ENCODE data around the gene SC5D. TPM values are rescaled to one million over a fixed set of nuclear protein-coding genes. Genes with fewer than 3 reads are reported as not detected.

SC5D gene
- total and polyA plus RNA-seq, 9 donors, result 14.0 to 59.7 (median 24.7) TPM

GRCh38 chr11:121318848-121319834 is 26.6 kb downstream of the SC5D start:
- H3K9me3 ChIP-seq, result no peaks in the 10 kb centered on the region
- WGBS, 3 donors, result 24 to 26% (median 26%) methylated on average over 7 of the region's 7 CpGs
- H3K4me3 ChIP-seq, result no peak overlapping the region
- H3K36me3 ChIP-seq, result no peaks in the 10 kb centered on the region
- intact Hi-C loops (cut with DNase I), result loop anchor here in 2 of 4 donors (2.0 to 5.0 kb wide), 2 partner anchors 216 to 273 kb away; no protein-coding TSS in a partner anchor
- no peak overlapping the region for H3K27ac ChIP-seq
- TF ChIP-seq POLR2A (IDR thresholded peaks at IDR 0.05), result no peak
- TF ChIP-seq CTCF (IDR thresholded peaks at IDR 0.05), result peak; percentile 34 to 68 (median 53)
- peak in 2 of 5 donors; percentile 22 to 27 for DNase-seq
- no peaks in the 10 kb centered on the region for H3K27me3 ChIP-seq
- H3K4me1 ChIP-seq (ENCODE audit: insufficient read depth), result no peaks in the 10 kb centered on the region

DNA sequence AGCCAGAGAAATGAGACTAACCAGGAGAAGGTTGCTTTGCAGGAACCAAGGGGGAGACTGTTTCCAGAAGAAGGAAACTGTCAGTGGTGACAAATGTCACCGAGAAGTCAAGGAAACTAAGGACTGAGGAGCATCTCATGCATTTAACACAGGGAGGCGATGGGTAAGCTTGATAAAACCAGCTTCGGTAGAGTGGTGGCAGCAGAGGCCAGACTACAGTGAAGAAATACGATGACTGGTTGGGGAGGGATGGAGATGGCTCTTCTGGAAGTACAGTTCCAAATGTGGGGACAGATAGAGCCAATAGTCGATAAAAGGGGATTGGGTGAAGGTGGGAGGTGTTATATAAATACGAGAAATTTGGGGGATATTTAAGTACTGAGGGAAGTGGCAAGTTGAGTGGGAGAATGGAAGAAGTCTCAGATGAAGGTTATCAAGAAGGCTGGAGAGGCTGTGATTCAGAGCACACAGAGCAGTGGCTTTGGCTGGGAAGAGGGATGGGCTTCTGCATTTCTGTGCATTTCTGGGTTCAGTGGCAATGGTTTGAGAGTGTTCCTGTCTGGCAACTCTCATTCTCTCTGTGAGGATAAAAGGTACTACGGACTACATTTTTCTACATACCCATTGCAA is 29.2 kb downstream of the SC5D start:
- DNase-seq, result peak in 1 of 5 donors; percentile 43
- H3K27me3 ChIP-seq, result no peaks in the 10 kb centered on the region
- WGBS, 3 donors, result 39 to 45% (median 44%) methylated on average over 7 of the region's 7 CpGs
- H3K4me1 ChIP-seq (ENCODE audit: insufficient read depth), result no peaks in the 10 kb centered on the region
- H3K9me3 ChIP-seq, result no peaks in the 10 kb centered on the region
- no peak overlapping the region for H3K27ac ChIP-seq
- intact Hi-C loops (cut with DNase I), result loop anchor here (2.0 to 10.0 kb wide), 5 partner anchors 123 to 271 kb away; no protein-coding TSS in a partner anchor
- H3K36me3 ChIP-seq, result no peaks in the 10 kb centered on the region
- H3K4me3 ChIP-seq, result no peak overlapping the region
- TF ChIP-seq EP300 (IDR thresholded peaks at IDR 0.05), result no peak
- peak in 2 of 3 donors; percentile 20 to 43 for TF ChIP-seq CTCF (IDR thresholded peaks at IDR 0.05)
- TF ChIP-seq POLR2A (IDR thresholded peaks at IDR 0.05), result no peak

GRCh38 chr11:121323046-121323607 is 30.6 kb downstream of the SC5D start:
- 76 to 80% (median 78%) methylated on average over 6 of the region's 6 CpGs for WGBS, 3 donors
- Histone ChIP-seq H3K36me3 (no peaks in the 10 kb centered on the region), H3K9me3 (no peaks in the 10 kb centered on the region), H3K4me3 (no peak overlapping the region), H3K27ac (no peak overlapping the region), H3K27me3 (no peaks in the 10 kb centered on the region), H3K4me1 (ENCODE audit: insufficient read depth) (no peaks in the 10 kb centered on the region)
- TF ChIP-seq EP300 (IDR thresholded peaks at IDR 0.05) (no peak), POLR2A (IDR thresholded peaks at IDR 0.05) (no peak)
- DNase-seq, result no peak
- intact Hi-C loops (cut with DNase I), result loop anchor here in 2 of 4 donors (5.0 to 10.0 kb wide), 3 partner anchors 122 to 269 kb away; no protein-coding TSS in a partner anchor

GRCh38 chr11:121326230-121326629 is 33.7 kb downstream of the SC5D start:
- H3K4me1 ChIP-seq (ENCODE audit: insufficient read depth), result no peaks in the 10 kb centered on the region
- intact Hi-C loops (cut with DNase I), result loop anchor here in 2 of 4 donors (10.0 kb wide), 2 partner anchors 119 to 209 kb away; no protein-coding TSS in a partner anchor
- no peaks in the 10 kb centered on the region for H3K27me3 ChIP-seq
- DNase-seq, result no peak
- H3K27ac ChIP-seq, result no peak overlapping the region
- no peak for TF ChIP-seq CTCF (IDR thresholded peaks at IDR 0.05)
- no peak for TF ChIP-seq EP300 (IDR thresholded peaks at IDR 0.05)
- TF ChIP-seq POLR2A (IDR thresholded peaks at IDR 0.05), result no peak
- H3K9me3 ChIP-seq, result no peaks in the 10 kb centered on the region
- no peak overlapping the region for H3K4me3 ChIP-seq
- H3K36me3 ChIP-seq, result no peaks in the 10 kb centered on the region
- 19 to 26% (median 20%) methylated on average over 4 of the region's 4 CpGs for WGBS, 3 donors

All from ovary (tissue), 9 donors.